K562 (cell line): ENCODE results near the gene UBQLN2. TPM values are rescaled to one million over a fixed set of nuclear protein-coding genes. Genes with fewer than 3 reads are reported as not detected.

Experiments
- DLX4 ChIP-seq: fragments of 250-450 bp; sonication (Bioruptor Pico); IDR thresholded peaks from 2 replicates; pipeline ENCODE4 v1.6.1; 2021; ENCODE audit warnings: mild to moderate bottlenecking
- ESRRA ChIP-seq: fragments of 450-650 bp; IDR thresholded peaks from 2 replicates; pipeline ENCODE4 v1.6.1; 2014; ENCODE audit warnings: low read depth, mild to moderate bottlenecking, moderate library complexity, borderline replicate concordance
- GTF2E2 ChIP-seq: fragments of 200-800 bp; sonication (Bioruptor generic); IDR thresholded peaks from 2 replicates; pipeline ENCODE4 v1.6.1; 2016; ENCODE audit warnings: missing genetic modification characterization, missing compliant biosample characterization
- HNRNPUL1 ChIP-seq: fragments of 200-400 bp; formaldehyde crosslinking; IDR thresholded peaks from 2 replicates; pipeline ENCODE4 v1.6.1; 2017; ENCODE audit warnings: low read length
- POLR2AphosphoS2 ChIP-seq: IDR thresholded peaks from 2 replicates; pipeline ENCODE4 v1.6.1; 2012; ENCODE audit warnings: low read length, improper control_type of control experiment
- STAT6 ChIP-seq: sonication (generic); formaldehyde crosslinking; IDR thresholded peaks from 2 replicates; pipeline ENCODE4 v1.8.1; 2023; ENCODE audit warnings: mild to moderate bottlenecking, missing genetic modification reagents
- TFAM ChIP-seq: fragments of 250-450 bp; sonication (Bioruptor Pico); conservative IDR thresholded peaks from 2 replicates; pipeline ENCODE4 v1.5.0; 2021; ENCODE audit warnings: mild to moderate bottlenecking, moderate library complexity
- ZNF277 ChIP-seq: fragments of 250-450 bp; sonication (Bioruptor Pico); IDR thresholded peaks from 2 replicates; pipeline ENCODE4 v1.8.0; 2022; ENCODE audit warnings: inconsistent platforms, mild to moderate bottlenecking, moderate library complexity, borderline replicate concordance
- ZNF696 ChIP-seq: fragments of 250-450 bp; sonication (Bioruptor Pico); conservative IDR thresholded peaks from 2 replicates; pipeline ENCODE4 v1.4.0; 2020; ENCODE audit warnings: mild to moderate bottlenecking, moderate library complexity
- ZNF778 ChIP-seq: fragments of 450-650 bp; formaldehyde crosslinking; IDR thresholded peaks from 2 replicates; pipeline ENCODE4 v1.4.0; 2020; ENCODE audit warnings: mild to moderate bottlenecking, moderate library complexity
- polyA plus RNA-seq, 8 experiments: library from polyadenylated mRNA; depleted of rRNA in 4 of 8; stranded (reverse) in 5 of 8; unstranded in 3 of 8; fragments of >200 nt; fragmentation: Nextera tagmentation in 2 of 8; fragmentation: Illumina TruSeq in 1 of 8; extraction: Ambion mirVana in 2 of 8; extraction: Trizol in 1 of 8; gene quantifications; 2 replicates each; pipeline versions ENCODE4 v1.2.1 to v1.2.3, GENCODE V29; 2011 to 2014; ENCODE audit warnings: inconsistent platforms in 1 of 8, missing spikeins in 1 of 8
- total RNA-seq, 7 experiments: library from RNA; depleted of rRNA in 6 of 7; stranded (reverse); fragments of >200 nt in 6 of 7; fragmentation: Illumina TruSeq in 2 of 7; extraction: Trizol in 2 of 7; gene quantifications; 2 replicates each; pipeline versions ENCODE4 v1.2.1 to v1.2.3, GENCODE V29; 2011 to 2021; ENCODE audit warnings: low replicate concordance in 1 of 7
- TF ChIP-seq, protein P1 (sequence below): fragments of 200-800 bp; sonication (Bioruptor generic); IDR thresholded peaks from 2 replicates; pipeline ENCODE4 v1.6.1; 2016; ENCODE audit warnings: missing genetic modification characterization, missing compliant biosample characterization
- TF ChIP-seq, protein P2 (sequence below): fragments of 250-450 bp; sonication (Bioruptor Pico); IDR thresholded peaks from 2 replicates; pipeline ENCODE4 v1.8.0; 2022; ENCODE audit warnings: inconsistent platforms

UBQLN2 gene
- total and polyA plus RNA-seq, 9 of the 15 experiments (the other 6 are each of a cell fraction or from before 2014, with no cell fraction given) = 1.5 to 17.9 (median 5.7) TPM

DNA sequence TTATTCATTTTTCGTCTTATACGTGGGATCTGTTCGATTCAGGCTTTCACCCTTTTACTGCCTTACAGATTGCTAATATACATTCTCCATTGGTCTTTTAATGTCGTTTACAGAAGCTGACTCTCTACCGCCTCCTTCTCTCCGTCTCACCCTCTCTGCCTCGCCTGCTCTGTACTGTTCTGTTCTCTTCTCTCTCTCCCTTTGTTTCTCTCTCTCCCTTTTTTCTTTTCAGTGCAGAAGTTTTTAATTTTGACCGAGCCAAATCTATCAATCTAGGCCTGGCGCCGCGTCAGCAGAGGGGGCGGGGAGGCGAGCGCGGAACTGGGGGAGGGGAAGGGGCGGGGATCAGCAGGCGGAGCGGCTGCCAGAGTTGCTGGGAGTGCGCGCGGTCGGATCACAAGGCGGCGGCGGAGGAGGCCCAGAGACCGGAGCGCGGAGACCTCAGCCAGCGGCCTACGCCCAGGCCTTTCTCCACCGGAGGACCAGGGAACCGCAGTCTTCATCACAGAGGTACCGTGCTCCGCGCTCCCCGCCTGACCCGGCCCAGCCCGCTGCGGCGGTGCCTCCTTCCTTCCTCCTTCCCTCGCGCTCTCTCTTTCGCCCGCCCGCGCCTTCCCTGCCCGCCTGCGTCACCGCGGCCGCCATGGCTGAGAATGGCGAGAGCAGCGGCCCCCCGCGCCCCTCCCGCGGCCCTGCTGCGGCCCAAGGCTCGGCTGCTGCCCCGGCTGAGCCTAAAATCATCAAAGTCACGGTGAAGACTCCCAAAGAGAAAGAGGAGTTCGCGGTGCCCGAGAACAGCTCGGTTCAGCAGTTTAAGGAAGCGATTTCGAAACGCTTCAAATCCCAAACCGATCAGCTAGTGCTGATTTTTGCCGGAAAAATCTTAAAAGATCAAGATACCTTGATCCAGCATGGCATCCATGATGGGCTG, at the start of gene UBQLN2 (continued):
- TF ChIP-seq, protein P1, sequence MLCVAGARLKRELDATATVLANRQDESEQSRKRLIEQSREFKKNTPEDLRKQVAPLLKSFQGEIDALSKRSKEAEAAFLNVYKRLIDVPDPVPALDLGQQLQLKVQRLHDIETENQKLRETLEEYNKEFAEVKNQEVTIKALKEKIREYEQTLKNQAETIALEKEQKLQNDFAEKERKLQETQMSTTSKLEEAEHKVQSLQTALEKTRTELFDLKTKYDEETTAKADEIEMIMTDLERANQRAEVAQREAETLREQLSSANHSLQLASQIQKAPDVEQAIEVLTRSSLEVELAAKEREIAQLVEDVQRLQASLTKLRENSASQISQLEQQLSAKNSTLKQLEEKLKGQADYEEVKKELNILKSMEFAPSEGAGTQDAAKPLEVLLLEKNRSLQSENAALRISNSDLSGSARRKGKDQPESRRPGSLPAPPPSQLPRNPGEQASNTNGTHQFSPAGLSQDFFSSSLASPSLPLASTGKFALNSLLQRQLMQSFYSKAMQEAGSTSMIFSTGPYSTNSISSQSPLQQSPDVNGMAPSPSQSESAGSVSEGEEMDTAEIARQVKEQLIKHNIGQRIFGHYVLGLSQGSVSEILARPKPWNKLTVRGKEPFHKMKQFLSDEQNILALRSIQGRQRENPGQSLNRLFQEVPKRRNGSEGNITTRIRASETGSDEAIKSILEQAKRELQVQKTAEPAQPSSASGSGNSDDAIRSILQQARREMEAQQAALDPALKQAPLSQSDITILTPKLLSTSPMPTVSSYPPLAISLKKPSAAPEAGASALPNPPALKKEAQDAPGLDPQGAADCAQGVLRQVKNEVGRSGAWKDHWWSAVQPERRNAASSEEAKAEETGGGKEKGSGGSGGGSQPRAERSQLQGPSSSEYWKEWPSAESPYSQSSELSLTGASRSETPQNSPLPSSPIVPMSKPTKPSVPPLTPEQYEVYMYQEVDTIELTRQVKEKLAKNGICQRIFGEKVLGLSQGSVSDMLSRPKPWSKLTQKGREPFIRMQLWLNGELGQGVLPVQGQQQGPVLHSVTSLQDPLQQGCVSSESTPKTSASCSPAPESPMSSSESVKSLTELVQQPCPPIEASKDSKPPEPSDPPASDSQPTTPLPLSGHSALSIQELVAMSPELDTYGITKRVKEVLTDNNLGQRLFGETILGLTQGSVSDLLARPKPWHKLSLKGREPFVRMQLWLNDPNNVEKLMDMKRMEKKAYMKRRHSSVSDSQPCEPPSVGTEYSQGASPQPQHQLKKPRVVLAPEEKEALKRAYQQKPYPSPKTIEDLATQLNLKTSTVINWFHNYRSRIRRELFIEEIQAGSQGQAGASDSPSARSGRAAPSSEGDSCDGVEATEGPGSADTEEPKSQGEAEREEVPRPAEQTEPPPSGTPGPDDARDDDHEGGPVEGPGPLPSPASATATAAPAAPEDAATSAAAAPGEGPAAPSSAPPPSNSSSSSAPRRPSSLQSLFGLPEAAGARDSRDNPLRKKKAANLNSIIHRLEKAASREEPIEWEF = no peak
- TF ChIP-seq GTF2E2 (tag) (no peak), STAT6 (no peak), HNRNPUL1 (no peak), POLR2AphosphoS2 (no peak), ZNF696 (CRISPR knock-in tag) (no peak), ESRRA (no peak), ZNF277 (no peak), TFAM (CRISPR knock-in tag) (no peak), DLX4 (CRISPR knock-in tag) (no peak), ZNF778 (CRISPR knock-in tag) (no peak)
- TF ChIP-seq, protein P2, sequence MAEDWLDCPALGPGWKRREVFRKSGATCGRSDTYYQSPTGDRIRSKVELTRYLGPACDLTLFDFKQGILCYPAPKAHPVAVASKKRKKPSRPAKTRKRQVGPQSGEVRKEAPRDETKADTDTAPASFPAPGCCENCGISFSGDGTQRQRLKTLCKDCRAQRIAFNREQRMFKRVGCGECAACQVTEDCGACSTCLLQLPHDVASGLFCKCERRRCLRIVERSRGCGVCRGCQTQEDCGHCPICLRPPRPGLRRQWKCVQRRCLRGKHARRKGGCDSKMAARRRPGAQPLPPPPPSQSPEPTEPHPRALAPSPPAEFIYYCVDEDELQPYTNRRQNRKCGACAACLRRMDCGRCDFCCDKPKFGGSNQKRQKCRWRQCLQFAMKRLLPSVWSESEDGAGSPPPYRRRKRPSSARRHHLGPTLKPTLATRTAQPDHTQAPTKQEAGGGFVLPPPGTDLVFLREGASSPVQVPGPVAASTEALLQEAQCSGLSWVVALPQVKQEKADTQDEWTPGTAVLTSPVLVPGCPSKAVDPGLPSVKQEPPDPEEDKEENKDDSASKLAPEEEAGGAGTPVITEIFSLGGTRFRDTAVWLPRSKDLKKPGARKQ = no peak
